OCI-LY7 (cell line): ENCODE results near the gene C2orf74. TPM values are rescaled to one million over a fixed set of nuclear protein-coding genes. Genes with fewer than 3 reads are reported as not detected.

Experiments used
- BruUV-seq: library from RNA; stranded (reverse); fragments of 400-500 nt; replicated peaks from 2 replicates; lab custom pipeline; 2021; lab: Mats Ljungman, UMichigan
- CTCF ChIA-PET: fragments of 300-600 bp; sonication (Branson Sonifier 250); formaldehyde crosslinking; loops from one replicate; lab custom pipeline; 2022; ENCODE audit warnings: antibody characterized with exemption; ENCODE audit not compliant: unreplicated experiment; lab: Charles Lee
- POLR2A ChIA-PET: fragments of 300-600 bp; sonication (Branson Sonifier 250); formaldehyde crosslinking; loops from one replicate; lab custom pipeline; 2022; ENCODE audit warnings: antibody characterized with exemption; lab: Charles Lee
- DNase-seq: peaks from one replicate; pipeline ENCODE4 v3.0.0-alpha.2; 2015; ENCODE audit warnings: low spot score
- H2AFZ ChIP-seq: fragments of 200-600 bp; sonication (generic), shearing (Covaris generic); 2 replicates; pipeline ENCODE4 v1.6.1; 2014; ENCODE audit warnings: mild to moderate bottlenecking, antibody characterized with exemption, low read length, moderate library complexity
- H3K27ac ChIP-seq: fragments of 200-600 bp; sonication (generic); 2 replicates; pipeline ENCODE4 v1.5.1; 2014; ENCODE audit warnings: mixed run types, low read depth, mild to moderate bottlenecking, moderate library complexity, low read length, inconsistent platforms; ENCODE audit not compliant: poor library complexity, severe bottlenecking
- H3K36me3 ChIP-seq: fragments of 200-600 bp; sonication (generic); 2 replicates; pipeline ENCODE4 v1.6.1; 2014; ENCODE audit warnings: mild to moderate bottlenecking, antibody characterized with exemption, low read length, moderate library complexity, mixed read lengths; ENCODE audit not compliant: insufficient read depth
- H3K4me1 ChIP-seq: fragments of 200-600 bp; sonication (generic); 2 replicates; pipeline ENCODE4 v1.5.1; 2014; ENCODE audit warnings: mild to moderate bottlenecking, low read length; ENCODE audit not compliant: insufficient read depth, poor library complexity, severe bottlenecking
- H3K4me2 ChIP-seq: fragments of 200-600 bp; sonication (generic); 2 replicates; pipeline ENCODE4 v1.6.1; 2014; ENCODE audit warnings: mild to moderate bottlenecking, low read length
- H3K4me3 ChIP-seq: fragments of 200-600 bp; sonication (generic); 2 replicates; pipeline ENCODE4 v1.5.1; 2014; ENCODE audit warnings: mild to moderate bottlenecking, low read depth, low read length; ENCODE audit not compliant: poor library complexity, severe bottlenecking
- H3K79me2 ChIP-seq: fragments of 200-600 bp; sonication (generic); 2 replicates; pipeline ENCODE4 v1.6.1; 2016; ENCODE audit warnings: low read depth, mild to moderate bottlenecking, low read length, moderate library complexity, mixed read lengths; ENCODE audit not compliant: insufficient read depth
- H3K9me2 ChIP-seq: fragments of 200-600 bp; sonication (generic); 2 replicates; pipeline ENCODE4 v1.6.1; 2016; ENCODE audit warnings: mild to moderate bottlenecking, low read length, mixed read lengths; ENCODE audit not compliant: insufficient read depth
- H3K9me3 ChIP-seq: fragments of 200-600 bp; sonication (generic); 2 replicates; pipeline ENCODE4 v1.6.1; 2014; ENCODE audit warnings: mild to moderate bottlenecking, mixed run types, low read length, mixed read lengths
- H4K20me1 ChIP-seq: fragments of 200-600 bp; sonication (generic); 2 replicates; pipeline ENCODE4 v1.6.1; 2014; ENCODE audit warnings: mild to moderate bottlenecking, antibody characterized with exemption, low read length, moderate library complexity, mixed read lengths; ENCODE audit not compliant: insufficient read depth
- CTCF ChIP-seq: fragments of 200-600 bp; sonication (generic); conservative IDR thresholded peaks from 2 replicates; pipeline ENCODE4 v1.5.1; 2014; ENCODE audit warnings: mild to moderate bottlenecking, antibody characterized with exemption, low read length, moderate library complexity, mixed read lengths
- EZH2phosphoT487 ChIP-seq: fragments of 200-600 bp; sonication (generic); IDR thresholded peaks from 2 replicates; pipeline ENCODE4 v1.6.1; 2018; ENCODE audit warnings: low read depth, borderline replicate concordance, mild to moderate bottlenecking, mixed run types, antibody characterized with exemption, low read length, moderate library complexity, mixed read lengths
- intact Hi-C: fragments of 100-400 bp; cut with micrococcal nuclease; formaldehyde crosslinking; loops from one replicate; pipeline ENCODE4 v1.10.0; 2022; ENCODE audit not compliant: unreplicated experiment
- total RNA-seq, 2 experiments: library from RNA; depleted of rRNA in 1 of 2; stranded (reverse); fragments of >200 nt in 1 of 2; shearing (Covaris generic) in 1 of 2; gene quantifications; 2 replicates each; pipeline ENCODE4 v1.2.3, GENCODE V29; 2014 to 2022

Gene C2orf74
- total RNA-seq, 2 experiments from 2014 or later: 6.4 to 11.5 TPM

- no TSS peak for BruUV-seq
- CTCF ChIA-PET: no interaction called here
- H3K27ac ChIP-seq: no peak overlapping the region
Observed at GRCh38 chr2:61149074-61149473, 12.9 kb upstream of the C2orf74 start.

GRCh38 chr2:61151436-61151835 is 10.6 kb upstream of the C2orf74 start:
- intact Hi-C loops: no loop called here
- H3K4me2 ChIP-seq: no peak overlapping the region
- no peak overlapping the region for H3K27ac ChIP-seq
- BruUV-seq: no TSS peak
- TF ChIP-seq CTCF (no peak), EZH2phosphoT487 (no peak)
- H4K20me1 ChIP-seq: no peaks in the 10 kb centered on the region
- H3K9me2 ChIP-seq: no peaks in the 10 kb centered on the region
- no peaks in the 10 kb centered on the region for H3K79me2 ChIP-seq
- H3K4me3 ChIP-seq: no peak overlapping the region
- DNase-seq: no peak
- no peaks in the 10 kb centered on the region for H3K4me1 ChIP-seq
- no peaks in the 10 kb centered on the region for H3K36me3 ChIP-seq
- ChIA-PET POLR2A (interaction anchor here (0.6 to 1.3 kb wide), 3 partner anchors 11 to 31 kb away, joined by 3 to 4 read pairs (median 3); partner anchors contain the start of gene C2orf74), CTCF (no interaction called here)
- no peak overlapping the region for H2AFZ ChIP-seq
- no peaks in the 10 kb centered on the region for H3K9me3 ChIP-seq

More at GRCh38 chr2:61149074-61149473, 12.9 kb upstream of the C2orf74 start:
- no peaks in the 10 kb centered on the region for H3K9me3 ChIP-seq
- POLR2A ChIA-PET: interaction anchor here (0.7 kb wide), 1 partner anchor 15 kb away, joined by 3 read pairs; no protein-coding TSS in a partner anchor
- no peak overlapping the region for H2AFZ ChIP-seq
- H3K4me2 ChIP-seq: no peak overlapping the region
- DNase-seq: no peak
- no peak for TF ChIP-seq EZH2phosphoT487
- TF ChIP-seq CTCF: no peak
- intact Hi-C loops: no loop called here
- no peaks in the 10 kb centered on the region for H4K20me1 ChIP-seq
- no peak overlapping the region for H3K4me3 ChIP-seq
- no peaks in the 10 kb centered on the region for H3K36me3 ChIP-seq
- no peaks in the 10 kb centered on the region for H3K9me2 ChIP-seq
- H3K4me1 ChIP-seq: peaks cover 5% of the 10 kb centered on the region
- H3K79me2 ChIP-seq: peaks cover 7% of the 10 kb centered on the region; the same call in 1 of the 2 replicates

DNA sequence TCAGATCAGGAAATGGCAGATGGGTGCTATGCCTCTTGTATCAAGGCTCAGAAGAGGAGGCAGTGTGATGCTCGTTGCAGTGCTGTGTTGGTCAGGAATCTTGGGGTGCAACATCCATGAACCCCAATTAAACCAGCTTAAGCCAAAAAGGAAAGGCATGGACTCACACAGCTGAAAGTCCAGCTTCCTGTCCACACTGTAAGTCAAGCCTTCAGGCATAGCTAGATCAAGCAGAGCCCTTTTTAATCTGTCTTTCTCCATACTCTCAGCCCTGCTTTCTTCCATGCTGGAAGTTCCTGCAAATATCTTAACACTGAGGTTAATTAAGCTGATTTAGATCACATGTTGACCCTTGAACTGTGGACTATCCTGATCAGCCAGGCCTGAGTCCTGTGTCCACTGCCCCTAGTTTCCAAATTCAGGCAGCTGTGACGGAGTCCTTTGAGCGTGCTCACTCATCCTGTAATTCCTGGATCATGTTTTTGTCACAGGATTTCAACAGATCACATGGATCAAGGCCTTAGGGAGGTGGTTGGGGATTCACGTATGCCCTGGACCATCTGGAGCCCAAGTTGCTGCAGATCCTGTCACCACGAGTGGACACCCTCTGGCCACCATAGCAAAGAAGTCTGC is 4.5 kb upstream of the C2orf74 start:
- intact Hi-C loops: no loop called here
- DNase-seq: no peak
- no peak overlapping the region for H3K4me3 ChIP-seq
- POLR2A ChIA-PET: no interaction called here
- no peak overlapping the region for H3K4me2 ChIP-seq
- BruUV-seq: no TSS peak
- H2AFZ ChIP-seq: no peak overlapping the region
- no peaks in the 10 kb centered on the region for H3K9me2 ChIP-seq
- TF ChIP-seq CTCF: no peak
- no peak for TF ChIP-seq EZH2phosphoT487
- 0 out of 2 replicates have a peak, but pooled peaks cover 7% of the 10 kb centered on the region for H3K9me3 ChIP-seq
- H4K20me1 ChIP-seq: no peaks in the 10 kb centered on the region
- no peak overlapping the region for H3K27ac ChIP-seq
- H3K36me3 ChIP-seq: no peaks in the 10 kb centered on the region
- peaks cover 4% of the 10 kb centered on the region for H3K4me1 ChIP-seq
- no peaks in the 10 kb centered on the region for H3K79me2 ChIP-seq
- CTCF ChIA-PET: no interaction called here
